IPS-NIHi11 (cell line): Measurements from ENCODE around the gene MCF2.

Source experiments
- DNase-seq: peaks from one replicate; pipeline ENCODE4 v3.0.0; 2012; ENCODE audit warnings: mixed read lengths, low spot score

MCF2 gene

DNA sequence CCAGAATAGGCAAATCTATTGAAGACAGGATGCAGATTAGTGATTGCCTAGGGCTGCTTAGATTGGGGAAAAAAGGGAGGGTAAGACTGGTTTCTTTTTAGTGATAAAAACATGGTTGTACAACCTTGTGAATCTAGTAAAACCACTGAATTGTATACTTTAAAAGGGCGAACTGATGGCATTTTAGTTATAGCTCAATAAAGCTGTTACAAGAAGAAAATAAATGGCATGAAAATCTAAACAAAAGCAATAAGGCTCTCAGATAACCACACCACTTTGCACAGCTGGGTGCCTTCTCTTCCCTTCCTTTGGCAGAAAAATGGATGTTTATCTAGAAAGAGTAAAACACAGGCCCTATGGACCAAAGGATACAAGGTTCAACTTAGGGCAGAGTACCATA is 107.9 kb downstream of the MCF2 start:
- DNase-seq: no peak

DNA sequence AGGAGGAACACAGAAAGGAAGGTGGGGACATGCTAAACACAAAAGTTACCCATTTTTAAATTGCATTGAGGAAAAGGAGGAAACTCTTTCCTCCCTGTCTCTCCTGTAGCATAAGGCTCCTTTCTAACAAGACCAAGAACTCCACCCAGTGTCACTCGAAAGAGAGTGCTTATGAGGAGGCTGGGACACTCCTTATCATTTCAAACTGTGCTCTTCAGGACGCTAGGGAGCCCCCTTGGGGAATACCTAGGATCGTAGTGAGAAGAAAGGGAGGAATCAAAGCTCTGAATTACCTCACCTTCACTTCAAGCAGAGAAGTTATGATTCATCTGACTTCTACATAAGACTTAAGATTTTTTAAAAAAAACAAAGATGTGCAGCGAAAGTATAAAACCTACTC is 111.9 kb downstream of the MCF2 start:
- DNase-seq: peak; percentile 5

DNA sequence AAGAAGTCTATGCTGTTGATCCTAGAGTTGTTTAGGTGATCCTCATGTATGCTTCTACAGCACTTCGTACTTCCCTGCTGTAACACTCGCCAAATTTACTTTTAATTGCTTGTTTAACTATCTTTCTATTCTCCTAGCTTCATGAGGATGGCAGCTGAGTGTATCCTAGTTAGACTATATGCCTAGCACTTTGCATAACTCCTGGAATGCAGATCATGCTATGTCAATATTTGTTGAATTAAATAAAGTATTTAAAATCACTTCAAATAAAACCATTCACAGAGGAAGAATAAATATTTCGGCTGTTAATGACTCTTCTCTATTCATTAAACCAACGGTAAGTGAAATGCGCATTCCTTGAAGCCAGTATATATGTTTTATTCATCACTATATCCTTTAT is 122.4 kb downstream of the MCF2 start:
- no peak for DNase-seq

DNA sequence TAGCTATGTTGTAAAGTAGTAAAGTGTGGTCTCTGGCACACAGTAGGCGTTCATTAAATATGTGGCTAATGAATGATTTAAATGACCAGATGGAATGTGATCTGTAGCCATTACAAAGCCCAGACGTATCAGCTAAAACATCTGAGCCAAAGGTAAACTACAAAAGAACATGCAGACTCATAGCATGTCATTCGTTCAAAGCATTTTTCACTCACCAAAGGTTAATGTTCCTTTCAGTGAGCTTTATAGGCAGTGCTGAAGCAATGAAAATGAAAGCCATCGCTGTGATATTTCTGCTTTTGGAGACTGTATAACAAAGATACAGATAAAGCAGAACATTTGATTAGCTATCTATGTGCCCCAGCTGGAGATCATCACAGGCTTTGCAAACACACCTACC is 126.9 kb downstream of the MCF2 start:
- no peak for DNase-seq

DNA sequence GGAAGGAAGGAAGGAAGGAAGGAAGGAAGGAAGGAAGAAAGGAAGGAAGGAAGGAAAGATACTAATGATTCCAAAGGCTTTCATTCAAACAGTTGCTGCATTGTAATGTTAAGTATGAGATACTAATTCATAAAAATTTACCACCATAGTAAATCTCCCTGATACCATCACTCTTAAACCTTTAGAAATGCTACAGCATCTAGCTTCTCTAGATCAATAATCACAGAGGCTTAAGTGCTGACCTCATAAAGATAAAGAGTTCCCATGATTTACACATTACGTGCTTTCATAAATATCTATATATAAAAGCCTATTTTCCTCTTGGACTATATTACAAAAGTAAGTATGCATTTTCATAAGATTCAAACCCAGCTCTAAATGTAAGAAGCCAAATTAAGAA is 141.0 kb downstream of the MCF2 start:
- DNase-seq: no peak

DNA sequence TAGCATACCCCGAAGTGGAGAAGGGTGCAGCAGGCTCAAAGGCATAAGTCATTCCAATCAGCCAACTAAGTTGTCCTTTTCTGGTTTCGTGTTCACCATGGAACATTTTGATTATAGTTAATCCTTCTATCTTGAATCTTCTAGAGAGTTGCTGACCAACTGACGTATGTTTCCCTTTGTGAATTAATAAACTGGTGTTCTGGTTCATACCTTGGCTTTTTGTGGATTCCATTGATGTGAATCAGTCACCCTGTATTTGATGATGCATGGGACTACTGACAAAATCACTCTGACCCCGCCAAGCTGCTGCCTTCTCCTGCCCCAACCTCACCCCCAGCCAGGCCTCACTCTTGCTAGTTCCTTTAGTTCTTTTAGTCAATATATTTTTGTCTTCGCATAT is 144.7 kb downstream of the MCF2 start:
- DNase-seq: no peak

DNA sequence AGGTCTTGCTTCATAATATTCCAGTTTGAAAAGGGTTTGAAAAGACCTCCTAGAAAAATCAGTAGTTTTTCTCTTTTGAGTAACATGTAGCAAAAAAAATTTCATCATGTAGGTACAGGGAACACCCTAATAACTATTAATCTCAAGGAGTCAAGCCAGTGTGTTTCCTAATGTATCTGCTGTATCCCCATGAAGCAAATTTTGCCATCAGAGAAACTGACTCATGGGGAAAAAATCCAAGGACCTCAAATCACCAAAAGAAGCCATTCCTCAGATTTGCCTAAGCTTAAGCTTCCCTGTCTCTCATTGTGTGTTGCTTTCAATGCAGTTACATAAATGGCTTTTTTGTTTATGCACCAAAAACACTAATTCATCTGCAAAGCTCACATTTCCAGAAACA is 147.7 kb downstream of the MCF2 start:
- no peak for DNase-seq

DNA sequence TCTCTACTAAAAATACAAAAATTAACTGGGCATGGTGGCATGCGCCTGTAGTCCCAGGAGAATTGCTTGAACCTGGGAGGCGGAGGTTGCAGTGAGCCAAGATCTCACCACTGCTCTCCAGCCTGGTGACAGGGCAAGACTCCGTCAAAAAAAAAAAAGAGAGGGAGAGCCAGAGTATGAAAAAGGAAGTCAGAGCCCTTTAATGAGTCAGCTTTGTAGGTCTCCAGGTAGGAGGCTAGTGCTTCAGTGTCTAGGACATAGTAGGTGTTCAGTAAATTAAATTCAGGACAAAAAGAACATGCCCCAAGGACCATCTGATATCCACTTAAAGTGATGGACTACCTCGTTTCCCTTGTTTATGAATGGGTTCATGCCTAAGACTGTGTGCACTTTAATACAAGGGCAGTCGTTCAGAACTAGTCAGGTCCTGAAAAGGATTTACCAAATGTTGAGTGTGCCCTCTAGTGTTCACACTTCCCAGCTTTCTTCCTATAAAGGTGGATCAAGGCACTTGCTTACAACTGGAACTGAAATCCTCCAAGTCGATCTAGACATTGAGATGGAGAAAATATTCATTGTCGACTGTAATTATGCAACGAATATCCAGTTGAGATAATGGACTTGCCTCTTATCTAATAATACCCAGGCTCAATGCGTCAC is 148.5 kb downstream of the MCF2 start:
- DNase-seq: peak; percentile 30

DNA sequence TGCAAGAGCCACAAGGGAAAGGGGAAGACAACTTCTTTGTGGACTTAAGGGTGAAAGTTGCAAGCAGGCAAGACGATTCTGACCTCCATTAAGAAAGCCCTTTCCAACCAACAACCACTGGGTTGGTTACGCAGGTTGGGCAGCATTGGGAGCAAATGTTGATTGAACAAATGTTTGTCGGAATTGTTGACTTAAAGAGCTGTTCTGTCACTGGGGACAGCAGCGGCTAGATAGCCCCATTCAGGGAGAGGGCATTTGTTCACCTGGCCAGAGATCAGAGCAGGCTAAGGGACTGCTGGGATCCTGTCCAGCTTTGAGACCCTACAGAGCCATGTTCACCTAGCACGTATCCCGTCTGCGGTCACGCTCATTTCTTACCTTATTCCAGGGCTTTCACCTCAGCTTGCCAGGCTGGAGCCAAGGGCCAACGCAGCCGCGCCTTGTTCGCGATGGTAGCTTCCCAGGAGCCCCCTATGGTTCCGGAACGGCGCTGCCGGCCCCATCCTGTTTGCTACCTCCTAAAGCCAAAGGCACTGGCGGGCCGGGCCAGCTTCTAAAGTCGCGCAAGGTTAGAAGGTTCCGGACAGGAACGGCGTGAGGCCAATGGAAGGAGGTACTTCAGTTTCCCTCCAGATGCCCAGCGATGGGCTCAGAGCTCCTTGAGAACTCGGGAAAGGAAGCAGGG is 152.8 kb downstream of the MCF2 start:
- peak; percentile 2 for DNase-seq

DNA sequence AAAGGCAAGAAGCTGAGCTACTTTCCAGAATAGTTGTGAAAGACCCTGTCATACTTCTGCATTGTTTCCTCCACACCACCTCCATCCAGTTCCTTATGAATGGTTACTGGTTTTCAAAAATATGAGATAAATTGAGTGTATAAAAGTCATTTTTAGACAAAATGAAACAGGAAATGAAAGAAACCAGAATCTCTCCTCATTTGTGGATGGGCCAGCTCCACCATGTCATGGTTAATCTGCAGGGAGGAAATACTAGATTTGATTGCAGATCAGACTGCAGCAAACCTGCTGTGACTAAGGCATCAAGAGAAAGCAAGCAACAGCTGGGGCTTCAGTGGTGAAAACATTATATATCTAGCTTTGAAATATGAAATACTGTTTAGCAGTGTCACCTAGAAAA is 153.6 kb downstream of the MCF2 start:
- DNase-seq: no peak

DNA sequence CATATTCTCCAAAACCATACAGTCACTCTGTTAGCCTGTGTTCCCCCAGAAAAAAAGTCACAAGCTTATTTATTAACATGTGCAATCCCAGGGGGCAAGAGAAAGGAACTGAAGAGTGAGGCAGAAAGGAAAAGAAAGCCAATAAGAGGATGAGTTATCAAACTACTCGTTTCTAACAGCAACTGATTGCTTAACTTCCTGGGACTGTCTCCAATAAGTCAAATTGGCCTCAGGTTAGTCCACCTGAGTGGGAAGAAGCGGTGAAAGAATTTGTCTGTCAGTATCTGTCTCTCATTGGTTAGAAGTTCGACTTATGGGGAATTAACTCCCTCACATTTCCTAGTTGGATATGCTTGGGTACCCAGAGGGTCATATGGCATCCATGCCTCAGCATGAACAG is 163.4 kb downstream of the MCF2 start:
- no peak for DNase-seq

DNA sequence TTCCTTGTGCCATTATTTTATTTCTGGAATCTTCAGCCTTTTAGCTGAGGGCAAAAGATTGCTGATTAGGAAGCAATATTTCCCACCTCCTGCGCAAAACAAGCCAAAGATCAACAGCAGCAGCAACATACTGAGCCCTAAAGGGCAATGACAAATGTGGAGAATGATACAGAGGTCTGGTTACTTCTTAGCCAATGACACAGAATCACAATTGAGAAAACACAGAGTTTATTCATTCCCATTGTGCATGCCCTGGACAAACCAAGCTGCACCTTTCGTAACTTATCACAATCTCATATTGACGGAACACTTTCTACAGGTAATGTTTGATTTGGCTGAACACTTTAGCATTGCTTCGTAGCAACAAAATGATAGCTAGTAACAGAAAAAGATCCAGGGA is 164.0 kb downstream of the MCF2 start:
- DNase-seq: no peak

DNA sequence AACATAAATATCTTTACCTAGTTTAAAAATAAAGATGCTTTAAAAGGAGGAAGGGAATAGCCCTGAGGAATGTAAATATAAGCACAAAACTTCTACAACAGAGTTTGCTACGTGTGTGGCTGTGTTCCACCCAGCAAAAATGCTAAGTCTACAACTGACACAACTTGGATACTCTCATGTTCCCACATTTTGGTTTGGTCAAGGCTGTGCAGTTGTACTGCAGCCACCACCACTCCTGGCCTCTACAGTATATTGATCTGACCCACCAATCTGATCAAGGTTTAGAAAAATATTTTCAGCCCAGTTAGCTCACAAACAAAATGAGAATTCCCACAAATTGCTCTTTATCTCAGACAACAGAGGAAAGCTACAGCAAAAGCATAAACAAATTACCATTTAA is 165.3 kb downstream of the MCF2 start:
- DNase-seq: no peak

DNA sequence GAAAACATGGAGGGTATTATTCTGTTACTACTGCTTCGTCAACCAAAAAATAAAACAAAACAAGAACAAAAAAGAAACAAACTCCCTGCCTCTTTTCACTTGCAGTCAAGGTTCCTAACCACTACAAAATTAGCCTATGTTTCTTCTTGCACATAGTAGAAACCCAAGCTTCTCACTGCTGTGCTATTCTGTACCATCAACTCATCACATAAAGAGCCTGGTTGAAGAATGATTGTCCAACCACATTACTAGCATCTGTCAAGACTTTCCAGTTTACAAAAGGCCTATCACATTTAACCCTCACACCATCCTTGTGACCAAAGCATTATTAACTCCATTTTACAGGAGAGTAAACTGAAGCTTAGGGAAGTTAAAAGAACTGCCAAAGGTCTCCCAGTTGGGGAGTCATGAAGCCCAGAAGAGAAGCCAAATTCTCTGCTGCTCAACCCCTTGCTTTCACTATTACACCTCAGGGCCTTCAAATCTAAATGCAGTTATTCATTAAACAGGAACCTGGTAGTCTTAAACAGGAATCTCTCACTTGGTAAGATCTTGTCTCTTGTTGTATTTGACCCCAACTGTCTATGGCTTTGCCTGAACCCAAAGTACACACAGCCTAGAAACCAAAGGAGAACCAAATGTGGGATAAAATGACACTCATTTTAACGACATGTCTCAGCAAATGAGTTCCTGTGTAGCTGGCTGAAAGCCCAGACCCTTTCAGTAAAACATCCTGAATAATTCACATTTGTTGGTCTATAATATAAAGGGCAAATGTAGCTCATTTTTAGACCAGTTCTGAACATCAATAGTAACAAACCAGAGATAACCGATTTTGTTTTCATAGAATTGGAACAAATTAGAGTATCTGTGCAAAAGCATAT is 168.8 kb downstream of the MCF2 start:
- no peak for DNase-seq

DNA sequence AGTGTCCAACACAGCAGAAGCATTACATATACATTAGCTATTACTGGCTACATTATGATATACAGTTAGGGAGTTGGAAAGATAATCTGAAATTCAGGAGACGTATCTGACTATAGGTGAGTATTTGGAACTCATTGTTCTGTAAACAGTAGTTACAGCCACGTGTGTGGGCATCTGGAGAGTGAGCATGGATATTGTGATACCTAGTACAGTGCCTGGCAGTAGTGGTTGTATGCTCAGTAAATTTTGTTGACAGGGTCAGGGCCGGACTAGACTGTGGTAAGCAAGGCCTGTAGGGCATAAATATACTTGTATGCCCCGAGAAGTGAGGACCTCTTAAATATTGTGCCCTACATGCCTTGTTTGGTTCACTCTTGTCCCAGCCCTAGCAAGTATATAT is 174.5 kb downstream of the MCF2 start:
- no peak for DNase-seq

DNA sequence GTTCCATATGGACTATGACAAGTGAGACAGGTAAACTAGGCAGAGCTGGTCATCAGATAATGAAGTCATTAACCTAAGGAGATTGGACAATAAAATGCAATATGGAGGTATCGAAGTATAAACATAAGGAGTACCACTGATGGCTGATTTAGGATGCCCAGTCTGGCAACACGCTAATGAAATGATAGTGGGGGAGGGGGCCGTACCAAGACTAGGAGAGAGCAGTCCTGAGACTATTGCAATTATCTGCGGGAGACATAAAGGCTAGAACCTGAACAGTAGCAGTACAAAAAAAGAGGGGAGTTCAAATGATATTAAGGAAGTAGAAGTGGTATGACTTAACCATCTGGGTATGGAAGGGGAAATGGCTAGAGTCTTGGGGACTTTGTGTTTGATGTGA is 175.1 kb downstream of the MCF2 start:
- no peak for DNase-seq
